Left renal pelvis (tissue), 4 donors: Measurements from ENCODE around the gene HDLBP. TPM values are rescaled to one million over a fixed set of nuclear protein-coding genes. Genes with fewer than 3 reads are reported as not detected.

Experiments
- DNase-seq, 4 donors: peaks; one replicate each; pipeline ENCODE4 v3.0.0-alpha.2; 2013; ENCODE audit warnings: low read depth in 4 of 4, low spot score in 3 of 4
- polyA plus RNA-seq, 4 donors: library from polyadenylated mRNA; unstranded; fragments of 120-200 nt; gene quantifications; one replicate each; pipeline ENCODE4 v1.2.1, GENCODE V29; 2013; ENCODE audit not compliant: insufficient read length in 4 of 4

Gene HDLBP
- polyA plus RNA-seq = 100 to 1,000 TPM; 312 to 379 (median 335) TPM

GRCh38 chr2:241315093-241315878 lies at the start of gene HDLBP:
TSS of gene HDLBP (minus strand) at chr2:241315672. CDS start at chr2:241266869, 48,803 bp downstream.
- peak; percentile 98 to 99 (median 99) for DNase-seq

GRCh38 chr2:241364781-241365180 lies 49.3 kb upstream of the HDLBP start:
- no peak for DNase-seq

- DNase-seq = no peak
These were observed 48.0 kb upstream of the HDLBP start for GRCh38 chr2:241363426-241363825.

- DNase-seq = no peak
These were observed 44.1 kb upstream of the HDLBP start for GRCh38 chr2:241359481-241360045.

GRCh38 chr2:241358470-241358869 lies 43.0 kb upstream of the HDLBP start:
- DNase-seq = no peak

GRCh38 chr2:241357531-241357930 lies 42.1 kb upstream of the HDLBP start:
- no peak for DNase-seq

- no peak for DNase-seq
These were observed 41.4 kb upstream of the HDLBP start for GRCh38 chr2:241356871-241357260.

GRCh38 chr2:241355983-241356870 lies 40.8 kb upstream of the HDLBP start, which contains the start of gene FARP2:
TSS of gene FARP2 (plus strand) at chr2:241356285. CDS start at chr2:241373108, 16,823 bp downstream.
- DNase-seq = peak; percentile 94 to 98 (median 98)

- peak in 1 of 4 donors; percentile 53 for DNase-seq
These were observed 39.5 kb upstream of the HDLBP start for GRCh38 chr2:241354668-241355658.

- no peak for DNase-seq
These were observed 36.8 kb upstream of the HDLBP start for GRCh38 chr2:241352227-241352626.

- peak in 1 of 4 donors; percentile 32 for DNase-seq
These were observed 36.2 kb upstream of the HDLBP start for GRCh38 chr2:241351640-241352031.

GRCh38 chr2:241350878-241351639 lies 35.6 kb upstream of the HDLBP start:
- no peak for DNase-seq

- no peak for DNase-seq
These were observed 35.0 kb upstream of the HDLBP start for GRCh38 chr2:241350530-241350877.

GRCh38 chr2:241349941-241350340 lies 34.5 kb upstream of the HDLBP start:
- no peak for DNase-seq

- DNase-seq = no peak
These were observed 29.6 kb upstream of the HDLBP start for GRCh38 chr2:241344925-241345651.

GRCh38 chr2:241340631-241341163 lies 25.2 kb upstream of the HDLBP start:
- DNase-seq = no peak

- DNase-seq = no peak
These were observed 24.6 kb upstream of the HDLBP start for GRCh38 chr2:241339839-241340630.
